K562 (cell line): ENCODE results near the gene ZNF17. TPM values are rescaled to one million over a fixed set of nuclear protein-coding genes. Genes with fewer than 3 reads are reported as not detected.
A peak's percentile ranks its signal among the peaks of the same experiment; 100 is the strongest.

Source experiments
- CBX1 ChIP-seq: sonication (generic); IDR thresholded peaks from 2 replicates; pipeline ENCODE4 v1.6.1; 2016; ENCODE audit warnings: antibody characterized with exemption, low read depth, mild to moderate bottlenecking
- CREB1 ChIP-seq, 2 experiments: sonication (generic) in 1 of 2; formaldehyde crosslinking in 1 of 2; IDR thresholded peaks; 2 replicates each; pipeline versions ENCODE4 v1.6.1 to v1.8.0; 2012 to 2022; ENCODE audit warnings: inconsistent platforms in 1 of 2, mild to moderate bottlenecking in 1 of 2, missing genetic modification reagents in 1 of 2, moderate library complexity in 1 of 2
- DEAF1 ChIP-seq: fragments of 450-650 bp; formaldehyde crosslinking; IDR thresholded peaks from 2 replicates; pipeline ENCODE4 v1.4.0; 2020; ENCODE audit warnings: mild to moderate bottlenecking, moderate library complexity
- EHMT2 ChIP-seq: fragments of 450-650 bp; IDR thresholded peaks from 2 replicates; pipeline ENCODE4 v1.6.1; 2018; ENCODE audit warnings: antibody characterized with exemption
- FOSL1 ChIP-seq: fragments of 200-800 bp; sonication (Bioruptor generic); conservative IDR thresholded peaks from 2 replicates; pipeline ENCODE4 v1.6.1; 2016; ENCODE audit warnings: missing genetic modification characterization, missing compliant biosample characterization
- HCFC1 ChIP-seq: IDR thresholded peaks from 2 replicates; pipeline ENCODE4 v1.6.1; 2012; ENCODE audit warnings: low read depth, low read length, improper control_type of control experiment
- HDAC1 ChIP-seq, 2 experiments: fragments of 450-650 bp; IDR thresholded peaks; 2 replicates each; pipeline ENCODE4 v1.6.1; 2016 to 2017; ENCODE audit warnings: inconsistent platforms in 1 of 2, mild to moderate bottlenecking in 1 of 2, moderate library complexity in 1 of 2
- KLF16 ChIP-seq: IDR thresholded peaks from 2 replicates; pipeline ENCODE4 v1.6.1; 2016; ENCODE audit warnings: antibody characterized with exemption
- MCM5 ChIP-seq: fragments of 450-650 bp; IDR thresholded peaks from 2 replicates; pipeline ENCODE4 v1.6.1; 2016; ENCODE audit warnings: low read depth
- PBX2 ChIP-seq, 2 experiments: IDR thresholded peaks in 1 of 2; conservative IDR thresholded peaks in 1 of 2; 2 replicates each; pipeline ENCODE4 v1.6.1; 2016; ENCODE audit warnings: low read depth in 2 of 2, mild to moderate bottlenecking in 1 of 2, missing compliant biosample characterization in 1 of 2, missing genetic modification characterization in 1 of 2, moderate library complexity in 1 of 2
- PRDM10 ChIP-seq: fragments of 450-650 bp; IDR thresholded peaks from 2 replicates; pipeline ENCODE4 v1.6.1; 2018; ENCODE audit not compliant: partially characterized antibody
- RB1 ChIP-seq: fragments of 450-650 bp; IDR thresholded peaks from 2 replicates; pipeline ENCODE4 v1.6.1; 2017; ENCODE audit warnings: low read depth, mild to moderate bottlenecking
- SMC3 ChIP-seq: conservative IDR thresholded peaks from 2 replicates; pipeline ENCODE4 v1.6.1; 2011; ENCODE audit warnings: low read depth, low read length, improper control_type of control experiment; ENCODE audit not compliant: insufficient read depth
- STAT5B ChIP-seq: fragments of 250-450 bp; sonication (Bioruptor Pico); IDR thresholded peaks from 2 replicates; pipeline ENCODE4 v1.8.0; 2021; ENCODE audit warnings: mild to moderate bottlenecking, inconsistent platforms
- TAF15 ChIP-seq: fragments of 200-400 bp; formaldehyde crosslinking; IDR thresholded peaks from 2 replicates; pipeline ENCODE4 v1.6.1; 2017; ENCODE audit warnings: mild to moderate bottlenecking, low read depth, low read length, moderate library complexity
- XRCC5 ChIP-seq: fragments of 200-400 bp; formaldehyde crosslinking; IDR thresholded peaks from 2 replicates; pipeline ENCODE4 v1.6.1; 2017; ENCODE audit warnings: low read depth, mild to moderate bottlenecking, low read length
- ZBTB34 ChIP-seq: fragments of 250-450 bp; sonication (Bioruptor Pico); IDR thresholded peaks from 2 replicates; pipeline ENCODE4 v1.8.0; 2021; ENCODE audit warnings: mild to moderate bottlenecking, moderate library complexity
- ZNF324 ChIP-seq: fragments of 250-450 bp; sonication (Bioruptor Pico); IDR thresholded peaks from 2 replicates; pipeline ENCODE4 v1.4.0; 2020; ENCODE audit warnings: mild to moderate bottlenecking
- polyA plus RNA-seq, 8 experiments: library from polyadenylated mRNA; depleted of rRNA in 4 of 8; stranded (reverse) in 5 of 8; unstranded in 3 of 8; fragments of >200 nt; fragmentation: Nextera tagmentation in 2 of 8; fragmentation: Illumina TruSeq in 1 of 8; extraction: Ambion mirVana in 2 of 8; extraction: Trizol in 1 of 8; gene quantifications; 2 replicates each; pipeline versions ENCODE4 v1.2.1 to v1.2.3, GENCODE V29; 2011 to 2014; ENCODE audit warnings: inconsistent platforms in 1 of 8, missing spikeins in 1 of 8
- total RNA-seq, 7 experiments: library from RNA; depleted of rRNA in 6 of 7; stranded (reverse); fragments of >200 nt in 6 of 7; fragmentation: Illumina TruSeq in 2 of 7; extraction: Trizol in 2 of 7; gene quantifications; 2 replicates each; pipeline versions ENCODE4 v1.2.1 to v1.2.3, GENCODE V29; 2011 to 2021; ENCODE audit warnings: low replicate concordance in 1 of 7

The ZNF17 gene
- total and polyA plus RNA-seq, 9 of the 15 experiments (the other 6 are each of a cell fraction or from before 2014, with no cell fraction given): 5.3 to 8.6 (median 6.5) TPM

- no peak for TF ChIP-seq PBX2 (CRISPR knock-in tag; IDR thresholded peaks at IDR 0.05; ENCODE audit: low read depth)
- no peak for TF ChIP-seq PBX2 (tag; conservative IDR thresholded peaks at IDR 0.05; ENCODE audit: low read depth)
- TF ChIP-seq RB1: peak; percentile 60; the same call in 1 of the 2 replicates
- no peak for TF ChIP-seq KLF16
- peak; percentile 94 for TF ChIP-seq CREB1 (IDR thresholded peaks at IDR 0.05)
- TF ChIP-seq CREB1 (CRISPR knock-in tag; IDR thresholded peaks at IDR 0.05): peak; percentile 95
- no peak for TF ChIP-seq XRCC5
- TF ChIP-seq ZNF324 (CRISPR knock-in tag): no peak
- no peak for TF ChIP-seq STAT5B (CRISPR knock-in tag)
- peak; percentile 89 for TF ChIP-seq HCFC1
- TF ChIP-seq FOSL1 (tag): peak; percentile 67
- no peak for TF ChIP-seq DEAF1 (CRISPR knock-in tag)
- TF ChIP-seq TAF15: no peak
- peak; percentile 99 for TF ChIP-seq ZBTB34 (CRISPR knock-in tag)
- 0 out of 4 replicates have a peak, but pooled peaks of 1 of the 2 experiments have one; percentile 45 for TF ChIP-seq HDAC1 (IDR thresholded peaks at IDR 0.05)
- TF ChIP-seq EHMT2: 0 out of 2 replicates have a peak, but pooled peaks have one; percentile 28
- TF ChIP-seq SMC3: no peak
- no peak for TF ChIP-seq CBX1
- TF ChIP-seq MCM5: no peak
- TF ChIP-seq PRDM10: no peak
These were observed 21.0 kb upstream of the ZNF17 start, which contains the start of gene ZNF548 (continued) for GRCh38 chr19:57389730-57390598.
